Esophagus muscularis mucosa (tissue), 3 donors: ENCODE results near the gene ENDOD1.

ENCODE experiments used
- CTCF ChIP-seq, 3 experiments: fragments of 200-600 bp in 2 of 3; fragments of 450-650 bp in 1 of 3; sonication (generic) in 2 of 3; IDR thresholded peaks; one replicate each; pipeline ENCODE4 v1.5.1; 2017 to 2019; ENCODE audit warnings: antibody characterized with exemption in 3 of 3, mild to moderate bottlenecking in 2 of 3, moderate library complexity in 1 of 3
- POLR2A ChIP-seq: fragments of 450-650 bp; IDR thresholded peaks from one replicate; pipeline ENCODE4 v1.6.1; 2017; ENCODE audit warnings: antibody characterized with exemption, moderate library complexity, mild to moderate bottlenecking, low read depth
- POLR2AphosphoS5 ChIP-seq, 2 donors: sonication (generic); formaldehyde crosslinking; IDR thresholded peaks; one replicate each; pipeline ENCODE4 v1.6.1; 2017; ENCODE audit warnings: antibody characterized with exemption in 2 of 2

GRCh38 chr11:95093548-95093947 is 3.9 kb downstream of the ENDOD1 start:
- TF ChIP-seq CTCF (IDR thresholded peaks at IDR 0.05) (no peak), POLR2AphosphoS5 (IDR thresholded peaks at IDR 0.05) (no peak), POLR2A (no peak)
